Keratinocyte (primary cell): ENCODE results near the gene SLC30A1. TPM values are rescaled to one million over a fixed set of nuclear protein-coding genes. Genes with fewer than 3 reads are reported as not detected.

ENCODE experiments used
- DNase-seq: peaks from one replicate; pipeline ENCODE4 v3.0.0-alpha.2; 2011; ENCODE audit warnings: low read depth, missing footprints, low spot score
- FAIRE-seq: peaks from 2 replicates; lab custom pipeline; 2011; peaks lifted over from hg19 to GRCh38; lab: Jason Lieb, UNC
- H2AFZ ChIP-seq: 2 replicates; pipeline ENCODE4 v1.6.0; 2012; ENCODE audit warnings: low read length, control low read depth, inconsistent platforms; ENCODE audit not compliant: control insufficient read depth
- H3K27ac ChIP-seq: 2 replicates; pipeline ENCODE4 v1.5.1; 2011; ENCODE audit warnings: low read length; ENCODE audit not compliant: control insufficient read depth, insufficient read depth
- H3K27me3 ChIP-seq: 3 replicates; pipeline ENCODE4 v1.6.0; 2011; ENCODE audit warnings: low read length; ENCODE audit not compliant: control insufficient read depth, insufficient read depth; ENCODE audit errors: extremely low read depth
- H3K36me3 ChIP-seq, 2 experiments: 2 replicates in 1 of 2; 3 replicates in 1 of 2; pipeline ENCODE4 v1.5.1; 2011; ENCODE audit warnings: low read length in 2 of 2, mild to moderate bottlenecking in 1 of 2; ENCODE audit not compliant: control insufficient read depth in 2 of 2, insufficient read depth in 2 of 2; ENCODE audit errors: extremely low read depth in 1 of 2
- H3K4me1 ChIP-seq: 3 replicates; pipeline ENCODE4 v1.5.1; 2011; ENCODE audit warnings: low read length; ENCODE audit not compliant: control insufficient read depth, insufficient read depth; ENCODE audit errors: extremely low read depth
- H3K4me2 ChIP-seq: 3 replicates; pipeline ENCODE4 v1.6.0; 2011; ENCODE audit warnings: low read depth, low read length; ENCODE audit not compliant: control insufficient read depth, insufficient read depth; ENCODE audit errors: extremely low read depth
- H3K4me3 ChIP-seq, 3 experiments: fragments of 200-600 bp in 1 of 3; sonication (generic) in 1 of 3; 2 replicates in 2 of 3; 3 replicates in 1 of 3; pipeline ENCODE4 v1.5.1; 2011 to 2016; ENCODE audit warnings: low read length in 3 of 3, mild to moderate bottlenecking in 3 of 3, control low read depth in 2 of 3, inconsistent platforms in 1 of 3, low read depth in 1 of 3, mixed read lengths in 1 of 3, mixed run types in 1 of 3, moderate library complexity in 1 of 3; ENCODE audit not compliant: control insufficient read depth in 2 of 3, insufficient read depth in 2 of 3; ENCODE audit errors: extremely low read depth in 1 of 3
- H3K79me2 ChIP-seq: 2 replicates; pipeline ENCODE4 v1.6.0; 2012; ENCODE audit warnings: low read length; ENCODE audit not compliant: control insufficient read depth, insufficient read depth
- H3K9ac ChIP-seq: 3 replicates; pipeline ENCODE4 v1.6.0; 2011; ENCODE audit warnings: low read length; ENCODE audit not compliant: control insufficient read depth, insufficient read depth; ENCODE audit errors: extremely low read depth
- H3K9me1 ChIP-seq: 3 replicates; pipeline ENCODE4 v1.6.0; 2011; ENCODE audit warnings: low read length; ENCODE audit not compliant: control insufficient read depth, insufficient read depth; ENCODE audit errors: extremely low read depth
- H3K9me3 ChIP-seq: 2 replicates; pipeline ENCODE4 v1.5.1; 2012; ENCODE audit warnings: low read depth, low read length; ENCODE audit not compliant: control insufficient read depth
- H4K20me1 ChIP-seq: 3 replicates; pipeline ENCODE4 v1.6.0; 2011; ENCODE audit warnings: low read length; ENCODE audit not compliant: control insufficient read depth, insufficient read depth; ENCODE audit errors: extremely low read depth
- EZH2 ChIP-seq: IDR thresholded peaks from one replicate; pipeline ENCODE4 v1.6.1; 2012; ENCODE audit warnings: inconsistent platforms, mild to moderate bottlenecking, low read length, moderate library complexity
- dilution Hi-C: fragments of 300-500 bp; cut with MboI; formaldehyde crosslinking; loops from one replicate; pipeline ENCODE4 v1.7.0; 2020; ENCODE audit warnings: low sequenced_read_pairs; ENCODE audit not compliant: extremely low pct_ligation_motif_present
- polyA plus RNA-seq, 5 experiments: library from polyadenylated mRNA; depleted of rRNA in 3 of 5; stranded (reverse) in 3 of 5; stranded (forward) in 1 of 5; unstranded in 1 of 5; fragments of >200 nt; gene quantifications; 1 replicate in 1 of 5; 2 replicates in 3 of 5; 3 replicates in 1 of 5; pipeline versions ENCODE4 v1.2.1 to v1.2.3, GENCODE V29; 2011 to 2012; ENCODE audit warnings: missing spikeins in 2 of 5, low read depth in 1 of 5, low replicate concordance in 1 of 5
- TF ChIP-seq, protein P1 (sequence below), 3 experiments: IDR thresholded peaks in 1 of 3; conservative IDR thresholded peaks in 1 of 3; optimal IDR thresholded peaks in 1 of 3; 2 replicates in 2 of 3; 3 replicates in 1 of 3; pipeline versions ENCODE3 to v1.5.1; 2011; ENCODE audit warnings: low read length in 3 of 3, mild to moderate bottlenecking in 3 of 3, moderate library complexity in 2 of 3, control low read depth in 1 of 3, inconsistent platforms in 1 of 3; ENCODE audit not compliant: insufficient read depth in 2 of 3; ENCODE audit errors: extremely low read depth in 1 of 3

Gene SLC30A1
- polyA plus RNA-seq, 1 donor (not counting 4 experiments of a cell fraction or from before 2014, with no cell fraction given): 17.2 TPM

DNA sequence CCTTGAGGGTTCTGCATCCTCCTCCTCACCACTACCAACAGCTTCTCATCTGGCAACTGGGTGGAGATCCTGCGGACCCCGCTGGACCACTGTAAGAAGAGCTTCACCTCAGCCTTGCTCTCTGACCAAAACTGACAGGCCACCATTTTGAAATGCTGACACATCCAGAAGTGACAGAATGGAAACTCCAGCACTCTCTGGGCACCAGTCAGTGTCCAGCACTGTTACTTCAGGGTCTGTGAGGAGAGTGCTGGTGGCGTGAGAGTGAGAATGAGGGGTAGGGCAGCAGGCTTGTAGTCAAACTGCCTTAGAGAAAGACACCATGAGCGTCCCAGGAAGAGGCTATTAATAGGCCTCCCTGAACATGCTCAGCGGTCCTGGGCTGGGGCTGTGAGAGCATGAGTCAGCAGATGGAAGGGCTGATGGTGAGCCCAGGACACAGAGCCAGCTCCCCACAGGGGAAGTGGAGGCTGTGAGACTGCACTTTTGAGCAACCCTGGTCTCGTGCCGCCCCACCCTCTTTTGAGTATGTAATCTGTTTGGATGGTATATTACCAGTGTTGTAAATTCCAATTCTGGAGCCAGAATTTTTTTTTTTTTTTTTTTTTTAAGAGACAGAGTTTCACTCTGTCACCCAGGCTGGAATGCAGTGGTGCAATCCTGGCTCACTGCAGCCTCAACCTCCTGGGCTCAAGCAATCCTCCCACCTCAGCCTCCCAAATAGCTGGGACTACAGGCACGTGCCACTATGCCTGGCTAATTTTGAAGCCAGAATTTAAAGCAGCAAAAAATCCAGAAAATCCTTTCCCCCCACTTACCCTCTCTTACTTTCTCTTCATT lies 34.4 kb upstream of the SLC30A1 start:
- dilution Hi-C loops: no loop called here
- no peaks in the 10 kb centered on the region for H3K27me3 ChIP-seq
- H3K4me2 ChIP-seq: peak overlapping the region; percentile 38

DNA sequence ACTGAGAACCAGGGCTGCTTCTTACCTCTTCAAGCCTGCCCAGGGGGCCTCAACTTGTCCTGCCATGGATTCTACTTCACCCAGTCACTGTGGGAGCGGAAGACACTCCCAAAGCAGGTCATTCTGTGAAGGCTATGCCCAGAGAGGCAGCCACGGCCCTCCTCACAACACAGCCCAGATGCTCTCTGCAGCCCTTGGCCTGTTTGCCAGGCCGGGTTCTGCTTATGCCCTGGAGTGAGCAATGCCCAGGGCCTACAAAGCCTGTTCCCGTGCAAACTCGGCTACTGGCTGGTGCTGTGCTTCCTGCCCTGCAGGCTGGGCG lies 33.8 kb upstream of the SLC30A1 start:
- Histone ChIP-seq H3K4me3 (no peak overlapping the region), H3K4me1 (peaks cover 20% of the 10 kb centered on the region), H3K27me3 (no peaks in the 10 kb centered on the region), H3K79me2 (no peaks in the 10 kb centered on the region), H3K9me3 (no peaks in the 10 kb centered on the region), H3K9me1 (no peaks in the 10 kb centered on the region), H3K9ac (no peak overlapping the region), H2AFZ (no peak overlapping the region), H3K36me3 (no peaks in the 10 kb centered on the region), H3K4me2 (no peak overlapping the region), H3K27ac (no peak overlapping the region), H4K20me1 (no peaks in the 10 kb centered on the region)
- no peak for FAIRE-seq
- TF ChIP-seq, protein P1, sequence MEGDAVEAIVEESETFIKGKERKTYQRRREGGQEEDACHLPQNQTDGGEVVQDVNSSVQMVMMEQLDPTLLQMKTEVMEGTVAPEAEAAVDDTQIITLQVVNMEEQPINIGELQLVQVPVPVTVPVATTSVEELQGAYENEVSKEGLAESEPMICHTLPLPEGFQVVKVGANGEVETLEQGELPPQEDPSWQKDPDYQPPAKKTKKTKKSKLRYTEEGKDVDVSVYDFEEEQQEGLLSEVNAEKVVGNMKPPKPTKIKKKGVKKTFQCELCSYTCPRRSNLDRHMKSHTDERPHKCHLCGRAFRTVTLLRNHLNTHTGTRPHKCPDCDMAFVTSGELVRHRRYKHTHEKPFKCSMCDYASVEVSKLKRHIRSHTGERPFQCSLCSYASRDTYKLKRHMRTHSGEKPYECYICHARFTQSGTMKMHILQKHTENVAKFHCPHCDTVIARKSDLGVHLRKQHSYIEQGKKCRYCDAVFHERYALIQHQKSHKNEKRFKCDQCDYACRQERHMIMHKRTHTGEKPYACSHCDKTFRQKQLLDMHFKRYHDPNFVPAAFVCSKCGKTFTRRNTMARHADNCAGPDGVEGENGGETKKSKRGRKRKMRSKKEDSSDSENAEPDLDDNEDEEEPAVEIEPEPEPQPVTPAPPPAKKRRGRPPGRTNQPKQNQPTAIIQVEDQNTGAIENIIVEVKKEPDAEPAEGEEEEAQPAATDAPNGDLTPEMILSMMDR (optimal IDR thresholded peaks at IDR 0.05 in 1 of 3, IDR thresholded peaks at IDR 0.05 in 1 of 3, conservative IDR thresholded peaks at IDR 0.05 in 1 of 3; ENCODE audit: extremely low read depth in 1 of 3, insufficient read depth in 2 of 3, low read length in 3 of 3): no peak
- TF ChIP-seq EZH2: no peak
- dilution Hi-C loops: no loop called here
- no peak for DNase-seq

More for the DNA sequence above, 34.4 kb upstream of the SLC30A1 start:
- FAIRE-seq: peak; percentile 74
- peak overlapping the region; percentile 20 for H2AFZ ChIP-seq
- H3K4me3 ChIP-seq: no peak overlapping the region
- TF ChIP-seq, protein P1 (optimal IDR thresholded peaks at IDR 0.05 in 1 of 3, IDR thresholded peaks at IDR 0.05 in 1 of 3, conservative IDR thresholded peaks at IDR 0.05 in 1 of 3; ENCODE audit: extremely low read depth in 1 of 3, insufficient read depth in 2 of 3, low read length in 3 of 3): no peak
- no peak for TF ChIP-seq EZH2
- H3K27ac ChIP-seq: no peak overlapping the region
- H3K36me3 ChIP-seq: no peaks in the 10 kb centered on the region
- H3K9me3 ChIP-seq: no peaks in the 10 kb centered on the region
- no peaks in the 10 kb centered on the region for H4K20me1 ChIP-seq
- H3K79me2 ChIP-seq: no peaks in the 10 kb centered on the region
- H3K4me1 ChIP-seq: peaks cover 20% of the 10 kb centered on the region
- H3K9me1 ChIP-seq: no peaks in the 10 kb centered on the region
- DNase-seq: no peak
- H3K9ac ChIP-seq: no peak overlapping the region
